HepG2 (cell line): Measurements from ENCODE around the gene PSD4. TPM values are rescaled to one million over a fixed set of nuclear protein-coding genes. Genes with fewer than 3 reads are reported as not detected.

Experiments used
- BCLAF1 ChIP-seq: fragments of 450-650 bp; IDR thresholded peaks from 2 replicates; pipeline ENCODE4 v1.6.1; 2017; ENCODE audit warnings: mild to moderate bottlenecking
- ELF1 ChIP-seq: sonication (generic); formaldehyde crosslinking; IDR thresholded peaks from 2 replicates; pipeline ENCODE4 v1.4.0; 2020; ENCODE audit warnings: missing genetic modification reagents
- ELF3 ChIP-seq: IDR thresholded peaks from 2 replicates; pipeline ENCODE4 v1.6.1; 2016; ENCODE audit warnings: missing genetic modification reagents, missing compliant biosample characterization
- FOXK2 ChIP-seq: fragments of 450-650 bp; IDR thresholded peaks from 2 replicates; pipeline ENCODE4 v1.6.1; 2016
- GATAD1 ChIP-seq: IDR thresholded peaks from 2 replicates; pipeline ENCODE4 v1.6.1; 2016; ENCODE audit warnings: missing genetic modification reagents, missing compliant biosample characterization
- KDM6A ChIP-seq: IDR thresholded peaks from 2 replicates; pipeline ENCODE4 v1.6.1; 2016; ENCODE audit warnings: low read depth
- MED1 ChIP-seq: sonication (generic); formaldehyde crosslinking; IDR thresholded peaks from 2 replicates; pipeline ENCODE4 v1.4.0; 2020; ENCODE audit warnings: missing genetic modification reagents
- NCOR1 ChIP-seq: fragments of 200-600 bp; sonication (generic); IDR thresholded peaks from 2 replicates; pipeline ENCODE4 v1.7.0; 2017; ENCODE audit warnings: antibody characterized with exemption, low read length, borderline replicate concordance
- PBX2 ChIP-seq: IDR thresholded peaks from 2 replicates; pipeline ENCODE4 v1.6.1; 2016; ENCODE audit warnings: control low read depth
- RERE ChIP-seq: IDR thresholded peaks from 2 replicates; pipeline ENCODE4 v1.6.1; 2016; ENCODE audit warnings: low read depth, missing genetic modification reagents, missing compliant biosample characterization
- THAP11 ChIP-seq: IDR thresholded peaks from 2 replicates; pipeline ENCODE4 v1.6.1; 2016; ENCODE audit warnings: missing biosample characterization, missing genetic modification reagents
- ZBTB43 ChIP-seq: sonication (generic); formaldehyde crosslinking; conservative IDR thresholded peaks from 2 replicates; pipeline ENCODE4 v1.4.0; 2020; ENCODE audit warnings: missing genetic modification reagents
- ZNF574 ChIP-seq: sonication (generic); formaldehyde crosslinking; IDR thresholded peaks from 2 replicates; pipeline ENCODE4 v1.4.0; 2020; ENCODE audit warnings: missing genetic modification reagents
- ZNF629 ChIP-seq: sonication (generic); formaldehyde crosslinking; conservative IDR thresholded peaks from 2 replicates; pipeline ENCODE4 v1.5.0; 2020; ENCODE audit warnings: missing genetic modification reagents
- ZNF83 ChIP-seq: sonication (generic); formaldehyde crosslinking; IDR thresholded peaks from 2 replicates; pipeline ENCODE4 v1.4.0; 2020; ENCODE audit warnings: missing genetic modification reagents, mild to moderate bottlenecking, borderline replicate concordance
- polyA plus RNA-seq, 8 experiments: library from polyadenylated mRNA; depleted of rRNA in 3 of 8; stranded (reverse) in 7 of 8; unstranded in 1 of 8; fragments of >200 nt; fragmentation: Illumina TruSeq in 4 of 8; extraction: Trizol in 4 of 8; gene quantifications; 2 replicates each; pipeline versions ENCODE4 v1.2.1 to v1.2.3, GENCODE V29; 2011 to 2016; ENCODE audit warnings: low read depth in 4 of 8, missing spikeins in 1 of 8, mixed read lengths in 1 of 8; ENCODE audit not compliant: insufficient read depth in 1 of 8
- total RNA-seq, 5 experiments: library from RNA; depleted of rRNA; stranded (reverse); fragments of >200 nt; fragmentation: Illumina TruSeq; extraction: Trizol; gene quantifications; 2 replicates each; pipeline ENCODE4 v1.2.3, GENCODE V29; 2016; ENCODE audit warnings: low read depth in 1 of 5

The PSD4 gene
- total and polyA plus RNA-seq, 2 of the 13 experiments (the other 11 are each of a cell fraction or from before 2014, with no cell fraction given): 5.8 to 9.4 TPM

- peak; percentile 83; the same call in 1 of the 2 replicates for TF ChIP-seq RERE (CRISPR knock-in tag)
- peak; percentile 98 for TF ChIP-seq MED1 (CRISPR knock-in tag)
- peak; percentile 99 for TF ChIP-seq NCOR1
- TF ChIP-seq ZBTB43 (CRISPR knock-in tag): 0 out of 2 replicates have a peak, but pooled peaks have one; percentile 35
- no peak for TF ChIP-seq BCLAF1
- TF ChIP-seq PBX2 (CRISPR knock-in tag): 0 out of 2 replicates have a peak, but pooled peaks have one; percentile 55
- TF ChIP-seq FOXK2: peak; percentile 40; the same call in 1 of the 2 replicates
- TF ChIP-seq THAP11: peak; percentile 76
- TF ChIP-seq GATAD1 (CRISPR knock-in tag): peak; percentile 74
- peak; percentile 75 for TF ChIP-seq ZNF629
- no peak for TF ChIP-seq ZNF83
- TF ChIP-seq ELF3 (CRISPR knock-in tag): peak; percentile 71
- TF ChIP-seq KDM6A (CRISPR knock-in tag): peak; percentile 94
- 0 out of 2 replicates have a peak, but pooled peaks have one; percentile 43 for TF ChIP-seq ELF1 (CRISPR knock-in tag)
- peak; percentile 54; the same call in 1 of the 2 replicates for TF ChIP-seq ZNF574
Measured at GRCh38 chr2:113126845-113127645, 46.7 kb upstream of the PSD4 start, which contains the start of gene IL1RN (continued).
